Activated CD4-positive, alpha-beta T cell treated with anti-CD3 and anti-CD28 coated beads for 4 hours (primary cell): ENCODE results near the gene OTC.

ENCODE experiments used
- DNase-seq, 2 donors: peaks; one replicate each; pipeline ENCODE4 v3.0.0-alpha.2; 2020

OTC gene

DNA sequence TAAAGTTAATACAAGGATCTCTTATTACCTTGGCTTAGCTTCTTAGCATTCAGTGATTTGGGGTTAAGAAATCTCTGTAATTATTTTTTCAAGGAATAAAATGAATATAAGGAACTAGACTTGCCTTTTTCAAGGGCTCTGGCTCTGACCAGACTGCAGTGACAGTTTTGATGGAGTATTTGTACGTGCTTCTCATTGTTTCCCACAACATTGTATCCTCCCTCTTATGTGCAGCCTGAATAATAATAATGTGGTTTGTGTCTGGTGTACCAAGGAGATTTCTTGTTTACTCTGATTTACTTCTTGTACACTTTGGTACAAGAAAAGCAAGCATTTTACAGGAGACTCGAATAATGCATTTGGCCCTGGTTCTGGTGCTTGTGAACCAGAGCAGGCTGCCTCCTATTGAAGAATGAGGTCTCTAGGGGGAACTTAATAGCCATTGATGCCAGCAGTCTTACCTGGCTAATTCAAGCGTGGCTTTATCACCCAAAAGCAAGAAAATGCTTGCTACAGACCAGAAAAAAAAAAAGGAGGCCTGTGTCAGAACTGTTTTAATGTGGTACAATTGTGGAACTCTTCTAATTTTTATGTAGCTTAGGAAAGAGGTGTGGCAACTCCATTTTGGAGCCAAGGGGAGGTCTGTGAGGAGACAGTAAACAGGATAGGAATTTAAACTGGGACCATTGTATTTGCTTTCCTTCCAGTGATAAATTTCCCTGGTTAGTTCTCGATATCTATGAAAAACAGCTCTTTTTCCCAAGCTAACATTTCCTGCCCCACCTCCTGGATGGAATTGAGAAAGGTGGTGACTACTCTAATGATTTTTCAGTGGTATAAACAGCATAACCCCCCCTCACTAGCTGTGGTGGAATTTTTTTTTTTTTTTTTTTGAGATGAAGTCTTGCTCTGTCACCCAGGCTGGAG lies 5.6 kb downstream of the OTC start:
- no peak for DNase-seq

- no peak for DNase-seq
Measured at GRCh38 chrX:38363046-38363445, 10.6 kb downstream of the OTC start.

DNA sequence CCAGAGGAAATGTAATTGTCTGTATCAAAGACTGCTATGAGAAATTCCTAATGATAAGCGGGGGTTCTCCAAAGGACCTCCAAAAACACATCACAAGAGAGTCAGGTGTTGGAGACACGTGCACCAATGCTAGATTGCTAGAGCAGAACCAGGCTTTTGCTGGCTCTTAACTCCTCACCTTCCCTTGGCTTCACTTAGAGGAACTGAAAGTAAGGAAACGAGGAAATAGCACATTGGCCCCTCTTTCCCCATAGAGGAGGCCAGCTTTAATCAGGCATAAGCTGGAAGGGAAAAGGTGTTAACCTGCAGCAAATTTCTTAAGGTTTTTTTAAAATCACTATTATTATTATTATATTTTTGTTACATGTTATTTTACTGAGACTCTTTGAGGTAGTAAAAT lies 13.6 kb downstream of the OTC start:
- DNase-seq, result no peak

GRCh38 chrX:38368774-38369173 lies 16.4 kb downstream of the OTC start:
- DNase-seq, result no peak

DNA sequence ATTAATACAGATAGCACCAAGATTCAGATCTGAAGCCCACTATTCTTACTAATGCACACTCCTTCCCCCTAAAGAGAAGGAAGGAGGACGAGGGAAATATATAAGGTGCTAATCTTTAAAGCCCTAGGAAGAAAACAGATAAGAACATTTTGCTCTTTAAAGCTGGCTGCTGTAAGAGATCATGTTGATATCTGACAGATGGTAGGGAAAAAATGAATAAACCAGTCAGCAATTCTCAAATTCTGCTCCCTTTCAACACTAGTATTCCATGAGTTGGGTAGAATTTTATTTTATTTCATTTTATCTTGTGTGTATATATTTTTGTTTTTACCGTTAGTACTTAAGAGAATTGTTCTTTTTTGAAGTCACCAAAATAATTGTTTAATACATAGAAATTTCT lies 19.2 kb downstream of the OTC start:
- no peak for DNase-seq

GRCh38 chrX:38374431-38374830 lies 22.0 kb downstream of the OTC start:
- no peak for DNase-seq

DNA sequence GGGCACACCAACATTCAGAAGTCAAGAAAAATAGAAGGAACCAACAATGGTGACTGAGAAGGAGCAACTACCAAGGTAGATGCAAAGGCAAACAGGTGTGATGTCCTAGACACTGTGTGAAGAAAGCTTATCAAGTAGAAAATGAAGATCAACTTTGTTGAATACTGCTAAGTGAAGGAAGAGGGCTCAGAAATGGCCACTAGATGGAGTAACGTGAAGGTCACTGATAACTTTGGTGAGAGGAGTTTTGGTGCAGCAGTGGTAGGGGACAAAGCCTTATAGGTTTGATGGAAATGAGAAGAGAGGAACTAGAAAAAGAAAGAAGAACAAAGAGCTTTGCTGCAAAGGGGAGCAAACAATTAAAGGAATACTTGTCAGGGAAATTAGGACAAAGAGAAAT lies 23.5 kb downstream of the OTC start:
- no peak for DNase-seq

DNA sequence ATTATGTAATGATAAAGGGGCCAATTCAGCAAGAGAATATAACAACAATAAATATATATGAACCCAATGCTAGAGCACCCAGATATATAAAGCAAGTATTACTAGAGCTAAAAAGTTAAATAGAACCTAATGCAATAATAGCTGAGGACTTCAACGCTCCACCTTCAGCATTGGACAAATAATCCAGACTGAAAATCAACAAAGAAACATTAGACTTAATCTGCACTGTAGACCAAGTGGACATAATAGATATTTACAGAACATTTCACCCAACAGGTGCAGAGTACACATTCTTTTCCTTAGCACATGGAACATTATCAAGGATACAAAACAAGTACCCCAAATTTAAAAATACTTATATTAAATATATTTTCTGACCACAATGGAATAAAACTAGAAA lies 24.3 kb downstream of the OTC start:
- no peak for DNase-seq

GRCh38 chrX:38379088-38379487 lies 26.7 kb downstream of the OTC start:
- DNase-seq, result no peak

GRCh38 chrX:38382663-38383062 lies 30.3 kb downstream of the OTC start:
- DNase-seq, result no peak

- DNase-seq, result no peak
Measured at GRCh38 chrX:38400389-38400910, 48.0 kb downstream of the OTC start.

DNA sequence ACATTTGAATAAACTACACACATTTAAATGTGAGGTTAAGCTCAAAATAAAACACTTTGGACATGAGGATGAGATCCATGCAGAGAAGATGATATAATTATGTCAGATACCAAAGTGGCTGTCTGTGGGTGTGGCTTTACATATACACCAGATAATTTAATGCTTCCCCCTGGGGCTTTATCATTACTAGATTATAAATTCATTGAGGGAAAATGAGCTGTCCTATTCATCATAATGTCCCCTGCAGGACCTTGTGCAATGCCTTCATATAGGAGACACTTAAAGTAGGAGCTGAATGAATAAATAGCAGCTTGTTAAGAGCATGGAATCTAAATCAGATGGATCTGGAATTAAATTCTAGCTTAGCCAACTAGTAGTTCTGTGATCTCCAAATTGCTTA lies 49.7 kb downstream of the OTC start:
- no peak for DNase-seq

- DNase-seq, result no peak
Measured at GRCh38 chrX:38403834-38404233, 51.4 kb downstream of the OTC start.

- no peak for DNase-seq
Measured at GRCh38 chrX:38407126-38407525, 54.7 kb downstream of the OTC start.

DNA sequence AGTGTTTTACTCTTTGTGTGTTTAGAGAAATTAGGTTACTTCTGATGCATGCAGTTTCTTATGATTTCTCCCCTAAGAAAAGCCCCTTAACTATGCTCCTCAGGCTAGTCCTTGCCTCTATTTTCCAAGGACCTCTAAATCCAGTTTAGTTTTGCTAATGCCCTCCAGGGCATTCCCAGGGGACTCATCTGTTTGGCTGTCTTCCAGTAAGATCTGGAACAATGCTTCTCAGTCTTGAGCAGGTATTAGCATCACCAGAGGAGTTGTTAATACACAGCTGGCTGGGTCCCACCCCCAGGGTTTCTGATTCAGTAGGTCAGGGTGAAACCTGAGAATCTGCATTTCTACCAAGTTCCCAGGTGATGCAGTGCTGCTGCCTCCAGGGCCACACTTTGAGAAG lies 56.9 kb downstream of the OTC start:
- no peak for DNase-seq

- no peak for DNase-seq
Measured at GRCh38 chrX:38426785-38427184, 74.4 kb downstream of the OTC start.

DNA sequence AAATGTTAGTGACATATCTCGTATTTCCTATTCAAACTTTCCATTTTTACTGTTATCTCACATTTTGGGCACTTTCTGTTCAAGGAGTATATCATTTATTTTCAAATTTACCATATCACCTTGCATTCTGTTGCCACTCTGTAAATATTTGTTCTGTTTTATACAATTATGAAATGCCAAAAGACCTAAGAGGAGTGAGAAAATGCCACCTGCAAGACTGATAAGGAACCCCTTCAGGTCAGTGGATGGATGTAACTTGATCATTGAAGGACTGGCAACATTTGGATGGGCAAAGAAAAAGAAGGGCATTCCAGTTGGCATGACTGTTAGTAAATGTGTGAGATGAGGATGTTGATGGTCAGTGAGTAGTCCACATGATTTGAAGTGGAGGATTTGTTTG lies 79.1 kb downstream of the OTC start:
- DNase-seq, result no peak

DNA sequence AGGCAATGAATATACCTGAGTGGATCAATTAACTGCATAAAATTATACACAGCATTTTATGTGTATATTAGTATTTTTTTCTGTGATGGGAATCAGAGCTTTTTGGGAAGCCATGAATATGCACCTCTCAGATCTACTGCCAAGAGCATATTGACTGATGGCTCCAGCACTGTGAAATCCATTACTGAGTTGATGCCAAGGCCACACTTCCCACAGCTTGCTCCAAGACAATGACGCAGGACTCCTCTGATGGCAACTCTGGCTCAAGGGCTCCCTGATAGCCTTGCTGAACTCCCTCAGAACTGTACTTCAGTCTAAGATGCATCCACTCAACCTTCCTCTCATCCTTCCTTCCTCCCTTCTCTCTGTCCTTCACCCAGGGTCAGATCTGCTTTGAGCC lies 82.7 kb downstream of the OTC start:
- no peak for DNase-seq

GRCh38 chrX:38437093-38437492 lies 84.7 kb downstream of the OTC start:
- DNase-seq, result no peak

- no peak for DNase-seq
Measured at GRCh38 chrX:38438321-38438720, 85.9 kb downstream of the OTC start.

DNA sequence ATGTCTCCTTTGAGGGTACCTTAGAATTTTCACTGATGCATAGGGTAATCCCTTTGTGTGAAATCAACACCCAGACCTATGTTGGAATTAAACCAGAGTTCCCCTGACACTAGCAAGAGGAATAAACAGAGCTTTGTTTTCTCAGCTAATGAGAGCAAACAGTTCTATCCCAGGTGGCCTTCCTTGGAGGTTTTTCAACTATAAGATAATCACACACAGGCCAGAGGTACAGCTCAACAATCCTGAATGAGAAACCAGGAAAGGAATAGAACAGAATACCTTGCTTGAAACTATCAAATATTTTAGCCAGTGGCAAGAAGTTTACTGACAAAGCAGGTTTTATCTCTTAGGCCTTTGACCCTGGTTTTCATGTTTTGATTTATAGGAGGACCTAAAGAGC lies 100.2 kb downstream of the OTC start:
- no peak for DNase-seq

DNA sequence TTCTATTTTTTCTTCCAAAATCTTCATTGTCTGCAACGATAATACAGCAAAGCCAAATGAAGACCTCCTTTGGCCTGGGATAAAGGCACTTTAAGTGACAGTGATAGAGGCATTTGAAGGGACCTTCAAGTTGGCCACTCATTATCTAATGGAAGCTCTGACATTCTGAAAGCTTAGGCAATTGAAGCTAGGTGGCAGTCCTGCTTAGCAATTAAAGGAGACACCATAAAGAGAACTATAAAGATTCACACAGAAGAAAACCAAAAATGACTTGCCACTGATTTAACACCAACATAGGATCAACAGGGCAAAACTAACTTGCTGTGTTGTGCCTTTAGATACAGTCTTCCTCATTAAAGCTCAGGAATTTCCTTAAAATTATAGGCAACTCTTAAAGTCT lies 105.7 kb downstream of the OTC start:
- DNase-seq, result no peak

- no peak for DNase-seq
Measured at GRCh38 chrX:38462257-38462656, 109.9 kb downstream of the OTC start.

DNA sequence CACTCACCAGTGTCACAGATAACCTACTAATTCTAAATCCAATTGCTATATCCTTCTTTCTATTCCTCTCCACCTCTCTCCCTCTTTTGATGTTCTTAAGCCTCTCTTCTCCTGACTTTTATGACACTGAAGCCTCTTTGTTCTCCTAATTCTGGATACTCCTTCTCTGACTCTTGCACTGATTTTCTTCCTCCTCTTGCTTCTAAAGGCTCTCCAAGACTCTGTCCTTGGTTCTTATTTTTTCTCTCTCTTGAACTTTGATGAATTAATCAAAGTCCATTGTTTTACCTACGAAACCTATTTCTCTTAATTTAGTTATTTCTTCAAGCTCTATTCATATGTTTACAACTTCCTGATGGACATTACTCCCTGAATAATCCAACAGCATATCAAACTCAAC lies 113.3 kb downstream of the OTC start:
- no peak for DNase-seq
